ENCODE data around the gene SETD5.

The SETD5 gene

GRCh38 chr3:9388562-9389272 lies 8.7 kb upstream of the SETD5 start:
- DNase-seq (ENCODE audit: low spot score): no peak

- DNase-seq (ENCODE audit: low spot score): no peak
Measured at GRCh38 chr3:9390265-9390888, 7.0 kb upstream of the SETD5 start.

DNA sequence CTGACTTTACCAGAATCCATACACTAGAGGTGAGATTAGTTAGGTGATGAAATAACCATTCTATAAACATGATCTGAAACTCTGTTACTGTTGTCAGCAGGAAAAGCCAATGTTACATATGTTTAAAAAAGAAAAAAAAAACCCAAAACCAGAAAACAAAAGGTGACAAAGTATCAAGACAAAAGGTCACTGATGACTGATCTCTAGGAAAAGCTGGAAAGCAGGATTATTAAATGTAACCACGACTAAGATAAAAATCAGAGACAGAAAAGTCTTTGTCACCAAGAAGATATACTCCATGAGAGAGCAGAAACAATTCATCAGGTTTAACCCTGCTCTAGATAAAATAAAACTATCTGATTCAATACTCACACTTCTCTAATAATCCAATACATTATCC lies 5.4 kb upstream of the SETD5 start:
- no peak for DNase-seq (ENCODE audit: low spot score)

- no peak for DNase-seq (ENCODE audit: low spot score)
Measured at GRCh38 chr3:9395570-9396300, 1.7 kb upstream of the SETD5 start.

GRCh38 chr3:9396301-9396631 lies 1.1 kb upstream of the SETD5 start:
- DNase-seq (ENCODE audit: low spot score): peak; percentile 98

GRCh38 chr3:9396632-9397331 lies 633 bp upstream of the SETD5 start:
- DNase-seq (ENCODE audit: low spot score): peak; percentile 100

GRCh38 chr3:9397906-9398699 lies 688 bp downstream of the SETD5 start:
- peak; percentile 46 for DNase-seq (ENCODE audit: low spot score)

DNA sequence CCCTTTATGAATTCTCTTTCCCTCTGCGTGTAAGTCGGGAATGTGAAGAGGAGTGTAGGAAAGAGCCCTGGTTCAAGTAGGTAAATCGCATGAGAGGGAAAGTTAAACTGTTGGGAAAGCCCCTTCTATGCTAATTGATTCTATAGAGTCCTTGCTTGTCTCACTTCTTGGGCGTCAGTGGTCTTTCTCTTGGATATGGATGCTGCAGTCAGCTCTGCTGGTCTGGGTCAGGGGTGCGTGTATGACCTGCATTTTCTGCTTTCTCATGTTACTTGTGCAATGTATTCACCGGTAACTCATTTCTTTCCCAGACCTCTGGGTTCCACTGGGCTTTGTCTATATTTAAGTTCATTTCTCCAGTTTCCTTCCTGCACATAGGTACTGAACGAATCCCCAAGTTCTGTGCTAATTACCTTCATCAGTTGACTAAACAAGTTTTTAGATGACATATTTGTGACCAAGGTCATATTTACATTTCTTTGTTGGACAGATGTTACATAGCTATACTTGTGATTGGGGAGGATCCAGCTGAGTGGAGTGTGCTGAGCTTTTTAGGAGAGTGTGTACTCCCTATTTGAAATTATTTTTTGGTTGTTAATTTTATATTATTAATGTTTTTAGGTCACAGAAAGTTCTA lies 1.4 kb downstream of the SETD5 start:
- peak; percentile 54 for DNase-seq (ENCODE audit: low spot score)

GRCh38 chr3:9399337-9399703 lies 1.9 kb downstream of the SETD5 start:
- no peak for DNase-seq (ENCODE audit: low spot score)

GRCh38 chr3:9399746-9400145 lies 2.3 kb downstream of the SETD5 start:
- DNase-seq (ENCODE audit: low spot score): peak; percentile 98

DNA sequence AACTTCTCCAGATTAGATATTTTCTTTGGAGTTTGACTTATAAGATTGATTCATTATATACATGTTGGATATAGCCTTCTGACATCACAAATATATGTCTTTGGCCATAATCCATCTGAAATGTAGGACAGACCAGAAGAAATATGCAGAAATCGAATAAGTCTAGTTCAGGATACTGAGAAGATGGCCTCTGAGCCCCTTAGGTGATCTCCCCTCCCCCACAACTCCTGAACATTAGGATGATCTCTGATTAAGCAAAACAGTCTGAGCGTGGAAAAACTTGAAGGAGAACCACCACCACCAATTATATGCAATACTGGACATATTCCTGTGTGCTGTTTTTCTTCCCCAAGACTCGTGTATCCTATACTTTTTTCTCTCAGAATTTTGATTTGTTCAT lies 3.2 kb downstream of the SETD5 start:
- peak; percentile 61 for DNase-seq (ENCODE audit: low spot score)

GRCh38 chr3:9401986-9402385 lies 4.6 kb downstream of the SETD5 start:
- DNase-seq (ENCODE audit: low spot score): no peak

DNA sequence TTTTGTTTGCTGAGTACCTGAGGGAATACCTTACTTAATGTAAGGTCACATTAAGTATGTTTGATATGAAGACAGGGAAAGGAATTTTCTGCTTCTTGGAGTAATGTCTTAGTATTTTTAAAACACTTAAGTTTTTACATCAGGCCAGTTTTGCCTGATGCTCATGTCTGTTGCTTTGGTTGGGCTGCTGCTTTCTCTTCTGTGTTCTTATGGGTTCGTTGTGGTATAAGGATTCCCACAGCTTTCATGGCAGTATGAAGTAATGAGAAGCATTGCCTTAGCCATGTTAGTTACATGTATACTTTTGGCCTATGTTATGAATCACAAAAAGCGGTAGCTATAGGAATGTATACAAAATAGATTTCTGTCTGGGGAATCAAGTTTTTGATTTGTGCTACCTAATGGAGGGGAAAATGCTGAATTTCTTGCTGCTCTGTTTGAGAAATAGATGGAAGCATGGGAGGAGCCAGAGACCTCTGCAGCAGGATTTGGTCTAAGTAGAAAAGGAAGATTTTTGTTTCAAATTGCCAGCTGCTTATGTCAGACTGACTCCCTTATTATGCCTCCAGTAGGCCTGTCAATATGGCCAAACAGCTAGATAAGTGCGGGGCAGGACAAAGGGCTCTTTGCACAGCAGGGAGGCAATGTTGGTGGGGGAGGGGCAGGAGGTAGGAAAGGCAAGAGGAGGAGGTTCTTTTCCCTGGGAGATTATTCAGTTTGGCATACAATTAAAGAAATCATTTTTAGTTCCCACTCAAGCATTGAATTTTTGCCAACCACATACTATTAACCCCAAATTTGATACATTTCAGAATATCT lies 5.2 kb downstream of the SETD5 start:
- peak; percentile 66 for DNase-seq (ENCODE audit: low spot score)

- DNase-seq (ENCODE audit: low spot score): no peak
Measured at GRCh38 chr3:9403463-9403862, 6.0 kb downstream of the SETD5 start.

- DNase-seq (ENCODE audit: low spot score): no peak
Measured at GRCh38 chr3:9404680-9405079, 7.3 kb downstream of the SETD5 start.

- DNase-seq (ENCODE audit: low spot score): no peak
Measured at GRCh38 chr3:9405756-9406155, 8.3 kb downstream of the SETD5 start.

DNA sequence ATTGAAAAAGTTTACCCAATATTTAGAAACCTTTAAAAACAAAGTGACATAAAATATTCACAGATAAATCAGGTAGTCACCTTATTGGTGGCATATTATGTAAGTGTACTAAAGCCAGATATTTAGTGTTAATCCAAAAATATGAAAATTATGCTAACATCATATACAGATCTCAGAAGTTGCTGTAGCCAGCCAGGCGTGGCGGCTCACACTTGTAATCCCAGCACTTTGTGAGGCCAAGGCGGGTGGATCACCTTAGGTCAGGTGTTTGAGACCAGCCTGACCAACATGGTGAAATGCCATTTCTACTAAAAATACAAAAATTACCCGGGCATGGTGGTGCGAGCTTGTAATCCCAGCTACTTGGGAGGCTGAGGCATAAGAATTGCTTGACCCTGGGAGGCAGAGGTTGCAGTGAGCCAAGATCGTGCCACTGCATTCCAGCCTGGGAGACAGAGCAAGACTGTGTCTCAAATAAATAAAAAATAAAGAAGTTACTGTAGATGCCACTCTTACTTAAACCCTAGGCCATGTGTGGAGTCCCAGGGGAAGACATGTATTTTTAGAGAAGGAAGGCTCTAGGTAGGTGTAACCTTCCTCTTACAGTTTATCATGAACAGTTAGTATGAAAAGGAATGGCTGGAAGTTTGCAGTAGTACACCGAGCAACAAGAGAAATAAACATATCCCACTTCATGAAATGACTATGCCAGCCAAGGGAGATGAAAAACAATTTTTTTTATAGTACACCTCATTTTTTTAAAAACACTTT lies 9.6 kb downstream of the SETD5 start:
- no peak for DNase-seq (ENCODE audit: low spot score)

DNA sequence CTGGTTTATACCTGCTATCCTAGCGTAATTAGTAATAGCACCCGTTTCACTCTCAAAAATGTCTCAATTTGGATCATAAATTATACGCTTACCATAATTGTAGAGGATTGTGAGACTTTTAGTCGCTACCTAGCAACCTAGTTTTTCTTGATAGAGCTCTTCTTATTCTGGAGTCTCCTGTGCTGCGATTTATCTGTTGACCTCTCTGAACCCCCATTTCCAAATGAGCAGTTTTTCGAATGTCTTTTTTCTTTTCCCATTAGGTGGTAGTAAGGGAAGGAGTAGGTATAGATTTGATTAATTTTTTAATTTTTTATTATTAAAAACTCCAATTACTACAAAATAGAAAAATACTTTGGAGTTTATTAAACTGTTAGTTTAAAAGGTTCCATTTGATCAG lies 10.6 kb downstream of the SETD5 start:
- DNase-seq (ENCODE audit: low spot score): no peak

GRCh38 chr3:9408546-9408945 lies 11.1 kb downstream of the SETD5 start:
- DNase-seq (ENCODE audit: low spot score): no peak

All from SK-N-DZ (cell line).